Measurements from ENCODE around the gene MRPS22. TPM values are rescaled to one million over a fixed set of nuclear protein-coding genes. Genes with fewer than 3 reads are reported as not detected.

MRPS22 gene
- total and polyA plus RNA-seq, 9 of the 15 experiments (the other 6 are each of a cell fraction or from before 2014, with no cell fraction given) = 148 to 397 (median 229) TPM

- in situ Hi-C loops (cut with MboI) = no loop called here
- H3K27ac ChIP-seq (ENCODE audit: extremely low read depth, low read depth, low read length) = no peak overlapping the region
Observed at GRCh38 chr3:139328356-139328755, 15.5 kb upstream of the MRPS22 start.

More at GRCh38 chr3:139328356-139328755, 15.5 kb upstream of the MRPS22 start:
- no peaks in the 10 kb centered on the region; the same call in 2 of the 3 replicates for H3K36me3 ChIP-seq (ENCODE audit: control insufficient read depth, insufficient read depth, low read length)
- TF ChIP-seq MED1 (CRISPR knock-in tag; IDR thresholded peaks at IDR 0.05; ENCODE audit: borderline replicate concordance) (no peak), JUNB (CRISPR knock-in tag; conservative IDR thresholded peaks at IDR 0.05) (no peak), ZNF77 (CRISPR knock-in tag; IDR thresholded peaks at IDR 0.05) (no peak), PRPF4 (IDR thresholded peaks at IDR 0.05; ENCODE audit: insufficient read depth, low read depth, low read length, poor library complexity, severe bottlenecking) (no peak)
- TF ChIP-seq, protein P1, sequence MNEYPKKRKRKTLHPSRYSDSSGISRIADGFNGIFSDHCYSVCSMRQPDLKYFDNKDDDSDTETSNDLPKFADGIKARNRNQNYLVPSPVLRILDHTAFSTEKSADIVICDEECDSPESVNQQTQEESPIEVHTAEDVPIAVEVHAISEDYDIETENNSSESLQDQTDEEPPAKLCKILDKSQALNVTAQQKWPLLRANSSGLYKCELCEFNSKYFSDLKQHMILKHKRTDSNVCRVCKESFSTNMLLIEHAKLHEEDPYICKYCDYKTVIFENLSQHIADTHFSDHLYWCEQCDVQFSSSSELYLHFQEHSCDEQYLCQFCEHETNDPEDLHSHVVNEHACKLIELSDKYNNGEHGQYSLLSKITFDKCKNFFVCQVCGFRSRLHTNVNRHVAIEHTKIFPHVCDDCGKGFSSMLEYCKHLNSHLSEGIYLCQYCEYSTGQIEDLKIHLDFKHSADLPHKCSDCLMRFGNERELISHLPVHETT (CRISPR knock-in tag; conservative IDR thresholded peaks at IDR 0.05 in 1 of 2, IDR thresholded peaks at IDR 0.05 in 1 of 2) = no peak
- TF ChIP-seq, protein P2, sequence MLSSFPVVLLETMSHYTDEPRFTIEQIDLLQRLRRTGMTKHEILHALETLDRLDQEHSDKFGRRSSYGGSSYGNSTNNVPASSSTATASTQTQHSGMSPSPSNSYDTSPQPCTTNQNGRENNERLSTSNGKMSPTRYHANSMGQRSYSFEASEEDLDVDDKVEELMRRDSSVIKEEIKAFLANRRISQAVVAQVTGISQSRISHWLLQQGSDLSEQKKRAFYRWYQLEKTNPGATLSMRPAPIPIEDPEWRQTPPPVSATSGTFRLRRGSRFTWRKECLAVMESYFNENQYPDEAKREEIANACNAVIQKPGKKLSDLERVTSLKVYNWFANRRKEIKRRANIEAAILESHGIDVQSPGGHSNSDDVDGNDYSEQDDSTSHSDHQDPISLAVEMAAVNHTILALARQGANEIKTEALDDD (IDR thresholded peaks at IDR 0.05) = no peak
- TF ChIP-seq, protein P3, sequence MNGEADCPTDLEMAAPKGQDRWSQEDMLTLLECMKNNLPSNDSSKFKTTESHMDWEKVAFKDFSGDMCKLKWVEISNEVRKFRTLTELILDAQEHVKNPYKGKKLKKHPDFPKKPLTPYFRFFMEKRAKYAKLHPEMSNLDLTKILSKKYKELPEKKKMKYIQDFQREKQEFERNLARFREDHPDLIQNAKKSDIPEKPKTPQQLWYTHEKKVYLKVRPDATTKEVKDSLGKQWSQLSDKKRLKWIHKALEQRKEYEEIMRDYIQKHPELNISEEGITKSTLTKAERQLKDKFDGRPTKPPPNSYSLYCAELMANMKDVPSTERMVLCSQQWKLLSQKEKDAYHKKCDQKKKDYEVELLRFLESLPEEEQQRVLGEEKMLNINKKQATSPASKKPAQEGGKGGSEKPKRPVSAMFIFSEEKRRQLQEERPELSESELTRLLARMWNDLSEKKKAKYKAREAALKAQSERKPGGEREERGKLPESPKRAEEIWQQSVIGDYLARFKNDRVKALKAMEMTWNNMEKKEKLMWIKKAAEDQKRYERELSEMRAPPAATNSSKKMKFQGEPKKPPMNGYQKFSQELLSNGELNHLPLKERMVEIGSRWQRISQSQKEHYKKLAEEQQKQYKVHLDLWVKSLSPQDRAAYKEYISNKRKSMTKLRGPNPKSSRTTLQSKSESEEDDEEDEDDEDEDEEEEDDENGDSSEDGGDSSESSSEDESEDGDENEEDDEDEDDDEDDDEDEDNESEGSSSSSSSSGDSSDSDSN (IDR thresholded peaks at IDR 0.05; ENCODE audit: borderline replicate concordance in 1 of 2, low read depth in 2 of 2, low read length in 2 of 2) = no peak
- TF ChIP-seq, protein P4, sequence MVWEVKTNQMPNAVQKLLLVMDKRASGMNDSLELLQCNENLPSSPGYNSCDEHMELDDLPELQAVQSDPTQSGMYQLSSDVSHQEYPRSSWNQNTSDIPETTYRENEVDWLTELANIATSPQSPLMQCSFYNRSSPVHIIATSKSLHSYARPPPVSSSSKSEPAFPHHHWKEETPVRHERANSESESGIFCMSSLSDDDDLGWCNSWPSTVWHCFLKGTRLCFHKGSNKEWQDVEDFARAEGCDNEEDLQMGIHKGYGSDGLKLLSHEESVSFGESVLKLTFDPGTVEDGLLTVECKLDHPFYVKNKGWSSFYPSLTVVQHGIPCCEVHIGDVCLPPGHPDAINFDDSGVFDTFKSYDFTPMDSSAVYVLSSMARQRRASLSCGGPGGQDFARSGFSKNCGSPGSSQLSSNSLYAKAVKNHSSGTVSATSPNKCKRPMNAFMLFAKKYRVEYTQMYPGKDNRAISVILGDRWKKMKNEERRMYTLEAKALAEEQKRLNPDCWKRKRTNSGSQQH (CRISPR knock-in tag; IDR thresholded peaks at IDR 0.05) = no peak
- H4K20me1 ChIP-seq (replicated peaks; ENCODE audit: control insufficient read depth, insufficient read depth, low read length) = no peaks in the 10 kb centered on the region
- ChIA-PET POLR2A (interaction anchor here (1.0 kb wide), 1 partner anchor 17 kb away, joined by 4 read pairs; no protein-coding TSS in a partner anchor), CTCF (ENCODE audit: low intra/inter-chr PET ratio) (interaction anchor here (0.6 to 2.6 kb wide), 4 partner anchors 216 to 1257 kb away, joined by 3 to 43 read pairs (median 4); no protein-coding TSS in a partner anchor)
- no peak overlapping the region for H3K4me2 ChIP-seq (ENCODE audit: insufficient read depth, low read length)
- peak overlapping the region; percentile 93; the same call in 1 of the 2 replicates for H2AFZ ChIP-seq (ENCODE audit: low read depth, low read length)
- no peak overlapping the region for H3K4me3 ChIP-seq
- no peak for ATAC-seq
- no peak for DNase-seq (ENCODE audit: extremely low read depth in 1 of 4, low spot score in 3 of 4)
- no peak overlapping the region for H3K9ac ChIP-seq (ENCODE audit: insufficient read depth in 1 of 2, low read depth in 2 of 2, low read length in 2 of 2)
- no peaks in the 10 kb centered on the region for H3K9me1 ChIP-seq (ENCODE audit: control insufficient read depth, insufficient read depth, low read length)
- no peak for FAIRE-seq
- H3K9me3 ChIP-seq (replicated peaks; ENCODE audit: control insufficient read depth, insufficient read depth, low read depth, low read length) = no peaks in the 10 kb centered on the region
- BruUV-seq (replicated peaks) = no TSS peak
- no peaks in the 10 kb centered on the region for H3K79me2 ChIP-seq (ENCODE audit: control insufficient read depth, insufficient read depth, low read length)
- intact Hi-C loops (cut with micrococcal nuclease) = loop anchor here (2.0 to 10.0 kb wide), 6 partner anchors 30 to 391 kb away; no protein-coding TSS in a partner anchor
- H3K27me3 ChIP-seq (ENCODE audit: control insufficient read depth in 2 of 2, insufficient read depth in 2 of 2, low read length in 2 of 2) = no peaks in the 10 kb centered on the region
- peaks cover 17 to 29% of the 10 kb centered on the region in 2 experiments; a peak in 4 of 5 replicates for H3K4me1 ChIP-seq (replicated peaks in 1 of 2; ENCODE audit: control insufficient read depth in 2 of 2, insufficient read depth in 2 of 2, low read length in 2 of 2)
- 85% methylated on average over 4 of the region's 4 CpGs for WGBS (ENCODE audit: insufficient coverage, low coverage, missing lambda C conversion rate)
